NCI-H146 (cell line): Measurements from ENCODE around the gene IPO4.
A peak's percentile ranks its signal among the peaks of the same experiment; 100 is the strongest.

ENCODE experiments used
- DNase-seq: peaks from one replicate; lab custom pipeline; 2025; lab: John Stamatoyannopoulos, UW

IPO4 gene

DNA sequence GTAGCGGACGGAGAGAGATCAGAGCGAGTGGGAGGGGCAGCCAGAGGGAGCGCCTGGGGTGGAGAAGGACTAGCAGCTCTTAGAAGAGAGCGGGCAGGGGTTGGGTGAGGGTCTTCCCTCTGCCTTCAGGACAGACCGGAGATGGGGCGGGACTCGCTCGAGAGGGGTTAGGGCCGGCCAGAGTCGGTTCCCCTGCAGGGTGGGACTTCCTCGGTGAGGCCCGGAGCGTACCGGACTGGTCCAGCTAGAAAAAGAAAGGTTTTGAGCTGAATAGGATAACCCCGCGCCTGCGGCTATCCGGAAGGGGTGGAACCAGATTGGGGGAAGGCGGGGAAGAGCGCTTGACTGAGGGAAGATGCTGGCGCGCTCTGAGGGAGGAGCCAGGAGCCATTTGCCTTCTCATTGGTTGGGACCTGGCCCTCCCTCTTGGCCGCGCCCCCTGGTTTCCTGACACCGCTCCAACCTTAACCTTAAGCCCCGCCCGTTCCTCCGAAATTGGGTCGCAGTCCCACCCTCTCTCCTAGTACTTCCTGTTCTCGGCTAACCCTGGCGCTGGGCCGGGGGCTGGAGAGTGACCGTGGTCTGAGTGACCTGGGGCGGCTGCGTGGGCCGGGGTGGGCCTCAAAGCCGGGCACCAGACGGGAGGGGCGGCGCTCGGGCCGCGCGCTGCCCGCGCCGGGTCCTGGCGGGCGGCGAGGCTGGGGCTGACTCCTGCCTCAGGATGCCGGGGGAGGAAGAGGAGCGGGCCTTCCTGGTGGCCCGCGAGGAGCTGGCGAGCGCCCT lies 41.4 kb downstream of the IPO4 start, which contains the start of gene RNF31:
TSS of gene RNF31 (plus strand) at position 521 of the 783 bp plus-strand sequence. CDS start at position 722, 201 bp downstream.
- peak; percentile 99 for DNase-seq

DNA sequence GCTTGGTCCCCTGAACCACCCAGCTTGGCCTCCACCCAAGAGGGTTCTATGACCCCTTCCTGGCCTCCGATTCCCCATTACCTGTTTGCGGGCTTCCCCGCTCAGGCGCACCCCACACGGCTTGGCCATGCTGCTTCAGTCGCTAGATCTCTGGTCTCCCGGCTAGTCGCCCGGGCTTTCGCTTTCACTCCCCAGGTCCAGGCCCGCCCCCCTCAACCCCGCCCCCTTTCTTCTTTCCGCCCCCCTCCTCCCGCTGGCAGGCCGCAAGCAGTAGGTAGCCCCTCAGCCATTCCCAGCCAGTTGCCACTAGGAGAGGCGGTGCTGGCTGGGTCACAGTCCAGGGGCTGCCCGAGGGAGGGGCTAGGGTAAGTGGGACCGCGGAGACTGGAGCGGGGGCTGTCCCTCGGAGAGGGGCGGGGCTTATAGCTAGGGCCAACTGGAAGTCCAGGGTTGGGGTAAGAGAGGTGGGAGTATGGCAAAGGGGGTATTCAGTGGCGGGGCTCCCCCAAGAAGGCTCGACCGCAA lies 42.1 kb downstream of the IPO4 start, which contains the start of gene PSME2:
TSS of gene PSME2 (minus strand) at position 158 of the 525 bp plus-strand sequence. CDS start at position 129, 29 bp downstream.
- peak; percentile 99 for DNase-seq

DNA sequence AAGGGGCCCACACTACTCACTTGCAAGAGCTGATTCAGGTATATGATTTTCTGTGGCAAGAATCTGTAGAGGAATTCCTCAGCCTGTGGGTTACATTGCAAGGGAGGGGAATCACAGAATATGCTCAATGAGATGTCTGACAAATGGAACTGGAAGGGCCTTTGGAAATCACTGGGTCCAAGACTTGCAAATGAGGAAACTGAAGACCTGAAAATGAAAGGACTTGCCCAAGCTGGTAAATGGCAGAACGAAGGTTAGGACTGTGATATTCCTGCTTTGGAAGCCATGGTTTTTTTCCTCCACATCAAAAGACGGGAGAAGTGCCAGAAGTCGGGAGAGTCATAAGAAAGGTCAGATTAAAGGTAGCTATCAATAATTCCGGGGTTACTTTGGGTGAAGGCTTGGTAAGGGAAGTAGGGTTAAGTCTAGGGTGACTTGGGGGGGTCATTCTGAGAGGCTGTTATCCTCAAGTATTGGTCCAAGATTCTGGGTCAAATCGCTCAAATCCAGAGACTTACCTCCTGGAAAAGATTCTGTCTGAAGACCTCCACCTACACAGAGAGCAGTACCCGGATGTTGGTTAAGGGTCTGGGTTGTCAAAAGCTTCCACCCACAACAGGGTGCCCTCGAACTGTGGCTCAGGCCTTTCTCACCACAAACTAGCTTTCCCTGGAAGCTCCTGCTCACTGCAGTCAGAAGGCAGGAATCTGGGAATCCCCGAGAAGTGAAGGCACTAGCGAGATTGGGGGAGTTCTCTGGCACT lies 42.7 kb downstream of the IPO4 start:
- DNase-seq, result peak; percentile 46

DNA sequence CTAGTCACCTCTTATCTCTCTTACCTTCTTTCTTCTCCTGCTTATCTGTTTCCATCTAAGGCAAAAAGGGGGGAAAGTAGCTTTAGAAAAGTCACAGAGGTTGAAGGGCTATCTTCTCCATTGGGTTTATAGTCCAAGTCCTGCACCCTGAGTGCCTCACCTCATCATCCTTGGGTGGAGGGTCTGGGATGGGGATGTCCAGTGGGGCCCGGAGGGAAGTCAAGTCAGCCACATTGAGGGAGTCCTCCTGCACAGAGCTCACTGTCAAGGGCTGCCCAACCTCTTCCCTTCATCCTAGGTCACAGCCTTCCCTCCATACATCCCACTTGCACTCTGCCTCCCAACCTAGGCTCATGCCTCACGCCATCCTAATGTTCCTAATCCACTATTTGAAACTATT lies 43.4 kb downstream of the IPO4 start:
- no peak for DNase-seq

DNA sequence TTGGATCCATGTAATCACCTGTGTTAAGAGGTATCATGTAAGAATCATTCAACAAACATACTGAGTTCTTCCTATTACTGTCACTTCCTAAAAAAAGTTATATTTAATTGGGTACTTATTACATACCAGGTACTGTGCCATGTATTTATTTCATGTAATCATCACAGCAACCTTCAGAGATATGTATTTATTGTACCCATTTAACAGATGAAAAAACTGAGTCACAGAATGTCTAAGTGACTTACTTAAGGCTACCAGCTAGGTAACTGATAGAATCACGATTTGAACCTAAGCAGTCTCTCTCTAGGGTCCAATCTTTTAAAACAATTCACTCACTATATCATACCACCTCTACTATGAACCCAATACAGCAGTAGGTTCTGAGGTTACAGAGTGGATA lies 44.2 kb downstream of the IPO4 start:
- no peak for DNase-seq

DNA sequence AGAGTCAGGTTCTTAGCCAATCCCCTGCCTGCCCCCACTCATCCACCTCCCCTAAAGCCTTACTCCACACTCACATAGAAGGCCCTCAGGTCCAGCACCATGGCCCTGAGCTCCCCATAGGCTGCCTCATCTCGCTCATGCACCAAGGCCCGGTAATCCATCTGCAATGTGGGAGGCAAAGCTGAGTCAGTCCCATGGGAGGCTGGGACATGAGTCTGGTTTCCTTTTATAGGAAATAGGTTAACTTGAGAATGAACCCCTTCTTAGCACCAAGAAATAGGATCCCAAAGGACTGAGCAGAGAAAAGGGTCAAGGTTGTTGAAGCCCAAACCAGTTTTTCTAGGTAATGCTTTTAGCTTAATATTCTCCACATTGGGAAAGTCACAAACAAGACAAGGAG lies 45.1 kb downstream of the IPO4 start:
- no peak for DNase-seq

DNA sequence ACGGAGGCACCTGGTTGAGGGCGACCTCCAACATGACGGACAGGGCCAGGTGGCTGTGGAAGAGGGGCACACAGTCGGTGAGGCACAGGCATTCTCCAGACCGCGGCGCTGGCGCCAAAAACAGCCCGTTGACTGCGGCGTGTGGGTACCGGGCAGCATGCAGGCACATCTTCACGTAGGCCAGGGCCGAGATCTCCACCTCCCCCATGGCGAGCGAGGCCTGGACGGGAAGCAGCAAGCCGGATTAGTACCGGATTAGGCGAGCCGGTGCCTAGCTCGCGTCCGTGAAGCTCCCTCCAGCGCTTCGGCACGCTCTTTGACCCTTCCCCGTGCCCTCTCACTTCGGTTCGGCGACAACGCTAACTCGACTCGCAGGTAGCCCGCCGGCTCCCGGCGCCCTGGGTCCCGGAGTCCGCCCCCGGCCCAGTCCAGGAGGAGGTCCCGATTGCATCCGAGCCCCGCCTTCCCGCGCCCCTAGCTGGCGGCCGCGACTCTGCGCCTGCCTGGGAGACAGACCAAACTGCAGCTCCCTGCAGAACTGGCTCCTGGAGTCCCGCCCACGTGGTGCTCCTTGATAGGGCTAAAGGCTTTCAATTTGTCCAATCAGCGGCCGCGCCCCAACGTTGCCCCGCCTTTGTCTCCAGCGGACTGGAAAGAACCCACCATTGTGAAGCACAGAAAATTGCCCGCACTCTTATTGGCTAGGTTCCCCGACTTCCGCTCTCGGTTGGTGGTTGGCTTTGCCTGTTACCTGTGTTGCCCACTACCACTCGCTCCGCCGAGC lies 47.3 kb downstream of the IPO4 start, which contains the start of gene EMC9:
TSS of gene EMC9 (minus strand) at position 495 of the 784 bp plus-strand sequence. CDS start at position 208, 287 bp downstream.
- peak; percentile 100 for DNase-seq

DNA sequence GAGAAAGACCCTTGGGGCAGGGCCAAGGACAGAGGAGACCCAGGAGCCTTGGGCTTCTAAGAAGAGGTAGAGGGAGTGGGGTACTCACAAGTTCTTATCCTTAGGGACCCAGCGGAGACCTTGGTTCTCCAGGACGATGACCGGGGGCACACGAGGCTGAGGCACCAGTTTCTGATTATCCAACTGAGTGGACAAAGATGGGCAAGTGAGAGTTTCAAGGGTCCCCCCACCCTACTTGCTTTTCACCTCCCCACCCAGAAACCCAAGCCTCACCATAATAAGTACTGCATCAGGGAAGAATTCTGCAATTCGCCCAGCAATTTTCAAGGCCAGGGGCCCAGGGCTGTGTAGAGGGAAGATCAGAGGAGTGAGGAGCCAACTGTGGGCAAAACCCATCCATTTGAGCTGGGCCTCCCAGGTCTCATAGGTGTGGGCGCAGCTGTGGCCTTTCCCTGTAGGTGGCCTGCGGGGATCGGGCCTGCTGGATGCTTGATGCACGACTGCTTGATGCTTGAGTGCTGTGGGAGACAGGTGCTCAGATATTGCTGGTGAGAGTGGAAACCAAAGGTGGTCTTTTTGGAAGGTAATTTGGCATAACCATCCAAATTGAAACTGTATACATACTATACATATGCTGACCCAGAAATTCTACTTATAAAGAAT lies 49.2 kb downstream of the IPO4 start:
- DNase-seq, result no peak

DNA sequence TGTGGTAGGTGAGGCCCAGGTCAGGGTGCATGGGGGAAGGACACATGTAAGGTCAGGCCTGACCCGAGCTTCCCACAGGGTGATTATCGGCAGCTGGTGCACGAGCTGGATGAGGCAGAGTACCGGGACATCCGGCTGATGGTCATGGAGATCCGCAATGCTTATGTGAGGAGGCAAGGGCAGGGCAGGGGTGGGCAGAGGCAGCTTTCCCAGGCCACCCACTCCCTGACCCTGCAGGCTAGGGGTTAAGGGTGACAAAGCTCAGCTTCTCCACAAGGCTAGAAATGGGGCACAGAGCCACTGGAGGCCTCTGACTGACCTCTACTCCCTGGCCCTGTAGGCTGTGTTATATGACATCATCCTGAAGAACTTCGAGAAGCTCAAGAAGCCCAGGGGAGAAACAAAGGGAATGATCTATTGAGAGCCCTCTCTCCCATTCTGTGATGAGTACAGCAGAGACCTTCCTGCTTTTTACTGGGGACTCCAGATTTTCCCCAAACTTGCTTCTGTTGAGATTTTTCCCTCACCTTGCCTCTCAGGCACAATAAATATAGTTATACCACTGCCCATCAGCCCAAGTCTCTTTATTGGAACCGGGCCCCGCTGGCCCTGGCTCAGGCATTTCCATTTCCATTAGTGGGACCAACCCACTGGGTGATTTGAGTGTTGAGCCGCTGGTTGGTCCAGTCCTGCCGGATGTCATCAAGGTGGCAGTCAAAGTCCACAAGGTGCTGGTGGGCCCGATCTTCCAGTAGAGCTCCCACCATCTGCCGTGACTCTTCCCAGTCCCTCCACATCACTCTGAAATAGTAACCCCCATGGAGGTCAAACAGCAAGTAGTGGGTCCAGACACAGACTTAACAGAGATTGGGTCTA lies 50.0 kb downstream of the IPO4 start:
- DNase-seq, result no peak

DNA sequence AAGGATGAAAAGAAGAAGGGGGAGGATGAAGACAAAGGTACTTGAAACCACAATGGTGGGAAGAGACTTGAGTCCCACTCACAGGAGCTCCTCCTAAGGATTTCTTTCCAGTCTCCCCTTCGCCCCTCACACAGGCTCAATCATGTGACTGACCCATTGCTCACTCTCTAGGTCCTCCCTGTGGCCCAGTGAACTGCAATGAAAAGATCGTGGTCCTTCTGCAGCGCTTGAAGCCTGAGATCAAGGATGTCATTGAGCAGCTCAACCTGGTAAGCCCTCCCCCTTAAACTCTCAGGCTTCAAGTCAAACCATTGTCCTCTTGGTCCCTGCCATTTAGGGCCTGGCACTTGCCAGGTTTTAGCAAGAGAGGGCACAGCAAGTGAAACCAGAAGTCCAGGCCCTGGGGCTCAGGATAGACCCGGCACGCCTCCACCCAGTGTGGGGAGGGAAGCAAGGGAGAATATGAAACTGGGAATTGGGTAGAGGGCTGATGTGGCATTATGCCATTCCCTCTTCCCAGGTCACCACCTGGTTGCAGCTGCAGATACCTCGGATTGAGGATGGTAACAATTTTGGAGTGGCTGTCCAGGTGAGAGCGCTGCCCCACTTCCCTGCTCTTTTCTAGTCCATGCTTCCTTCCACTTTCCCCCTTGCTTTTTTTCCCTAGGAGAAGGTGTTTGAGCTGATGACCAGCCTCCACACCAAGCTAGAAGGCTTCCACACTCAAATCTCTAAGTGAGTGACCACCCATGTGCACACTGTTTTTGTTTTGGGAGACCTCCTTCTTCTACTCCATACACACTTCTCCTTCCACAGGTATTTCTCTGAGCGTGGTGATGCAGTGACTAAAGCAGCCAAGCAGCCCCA lies 50.9 kb downstream of the IPO4 start:
- no peak for DNase-seq

DNA sequence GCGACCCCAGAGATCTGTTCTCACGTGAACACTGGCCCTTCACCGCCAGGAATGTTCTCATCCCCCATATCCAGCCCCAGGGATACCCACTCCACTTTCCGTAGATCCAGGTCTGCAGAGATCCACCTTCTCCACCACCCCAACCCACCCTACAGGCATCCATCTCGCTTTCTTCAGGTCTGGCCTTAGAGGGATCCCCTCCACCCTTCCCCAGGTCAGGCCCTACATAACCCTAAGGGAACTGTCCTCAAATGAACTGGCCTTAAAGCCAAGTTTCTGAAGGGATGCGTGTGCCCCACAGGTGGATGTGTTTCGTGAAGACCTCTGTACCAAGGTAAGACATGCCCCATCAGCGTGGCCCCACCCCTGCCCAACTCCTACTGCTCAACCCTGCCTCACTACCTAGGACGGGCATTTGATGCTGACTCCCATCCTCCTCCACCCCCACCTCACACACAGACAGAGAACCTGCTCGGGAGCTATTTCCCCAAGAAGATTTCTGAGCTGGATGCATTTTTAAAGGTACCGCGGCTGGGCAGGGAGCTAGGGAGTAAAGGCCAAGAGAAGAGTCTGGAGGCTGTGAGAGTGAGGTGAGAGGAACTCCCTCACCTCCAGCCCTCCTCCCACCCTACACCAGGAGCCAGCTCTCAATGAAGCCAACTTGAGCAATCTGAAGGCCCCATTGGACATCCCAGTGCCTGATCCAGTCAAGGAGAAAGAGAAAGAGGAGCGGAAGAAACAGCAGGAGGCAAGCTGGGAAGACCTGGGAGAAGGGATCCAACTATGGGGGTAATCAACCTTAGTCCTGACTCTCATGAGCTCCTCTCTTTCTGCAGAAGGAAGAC lies 51.7 kb downstream of the IPO4 start:
- no peak for DNase-seq

DNA sequence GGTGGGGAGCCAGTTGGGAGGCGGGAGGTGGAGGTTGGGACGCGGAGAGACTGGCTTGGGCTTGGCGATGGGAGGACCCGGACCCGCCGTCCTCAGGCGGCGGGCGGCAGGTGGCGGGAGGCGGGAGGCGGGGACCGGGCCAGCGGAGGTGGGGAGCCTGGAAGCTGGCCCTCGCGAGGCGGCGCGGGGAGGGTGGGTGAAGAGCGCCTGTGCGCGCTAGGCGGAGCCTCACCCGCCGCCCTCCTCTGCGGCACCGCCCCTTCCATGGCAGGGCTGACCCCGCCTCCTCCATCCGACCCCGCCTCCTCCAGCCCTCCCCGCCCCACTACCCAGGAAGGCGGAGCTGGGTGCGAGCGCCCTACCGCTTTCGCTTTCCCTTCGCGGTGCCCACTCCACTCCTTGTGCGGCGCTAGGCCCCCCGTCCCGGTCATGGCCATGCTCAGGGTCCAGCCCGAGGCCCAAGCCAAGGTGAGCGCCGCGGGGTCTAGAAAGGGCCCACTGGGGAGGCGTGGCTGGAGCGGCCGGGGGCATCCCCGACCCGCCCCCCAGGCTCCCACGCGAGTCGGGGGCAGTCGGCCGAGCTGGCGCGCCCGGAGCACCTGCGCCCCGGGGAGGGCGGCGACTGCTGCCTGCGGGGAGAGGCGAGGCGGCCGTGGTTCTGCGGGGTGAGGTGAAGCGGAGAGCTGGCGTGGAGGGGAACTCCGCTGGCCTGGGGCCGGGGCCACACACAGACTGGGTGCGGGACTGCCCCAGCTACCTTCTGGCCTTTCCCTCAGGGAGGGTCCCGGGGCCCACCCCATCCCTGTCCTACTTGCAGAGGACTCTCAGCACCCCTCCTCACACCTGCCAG lies 52.6 kb downstream of the IPO4 start, which contains the start of gene PSME1:
TSS of gene PSME1 (plus strand) at position 361 of the 850 bp plus-strand sequence. CDS start at position 430, 69 bp downstream.
- DNase-seq, result peak; percentile 92

DNA sequence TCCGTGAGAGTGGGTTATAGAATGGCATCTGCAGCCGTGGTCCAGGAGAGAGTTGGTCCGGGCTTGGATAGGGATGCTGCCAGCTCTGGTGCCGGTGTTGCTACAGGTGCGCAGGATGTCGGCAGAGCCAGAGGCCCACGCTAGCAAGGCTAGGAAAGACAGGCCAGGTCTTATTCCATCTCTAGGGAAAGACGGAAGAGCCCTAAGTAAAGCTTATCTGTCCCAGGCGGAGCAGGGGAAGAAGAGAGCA lies 53.1 kb downstream of the IPO4 start:
- DNase-seq, result no peak

DNA sequence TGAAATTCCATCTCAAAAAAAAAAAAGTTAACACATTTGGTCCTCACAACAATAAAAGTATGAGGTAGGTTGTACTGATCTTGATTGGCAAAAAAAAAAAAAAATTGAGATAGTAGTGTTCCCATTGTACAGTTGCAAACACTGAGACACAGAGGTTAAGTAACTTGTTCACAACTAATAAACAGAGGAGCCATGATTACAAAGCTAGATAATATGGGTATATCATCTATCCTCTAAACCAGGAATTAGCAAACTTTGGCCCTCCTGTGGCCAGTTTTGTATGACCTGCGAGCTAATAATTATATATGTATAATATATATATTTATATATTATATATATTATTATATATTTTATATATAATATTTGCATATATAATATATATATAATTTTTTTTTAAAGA lies 54.9 kb downstream of the IPO4 start:
- no peak for DNase-seq

DNA sequence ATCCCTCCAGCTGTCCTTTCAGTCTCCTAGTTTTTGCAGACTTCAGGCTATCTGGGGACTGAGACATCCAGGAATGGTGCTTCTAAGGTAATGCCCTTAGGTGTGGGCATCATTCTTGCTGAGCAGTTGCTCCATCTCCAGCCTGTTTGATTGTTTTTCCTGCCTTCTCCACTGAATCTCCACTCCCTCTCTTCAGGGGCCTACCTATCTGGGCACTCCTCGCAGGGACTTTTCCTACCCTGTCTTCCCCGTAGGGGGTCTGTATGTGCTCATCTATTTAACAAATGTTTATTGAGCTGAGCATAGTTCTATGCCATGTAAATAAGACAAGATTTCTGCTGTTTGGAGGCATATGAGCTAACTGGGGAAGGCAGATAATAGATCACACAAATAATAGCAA lies 55.6 kb downstream of the IPO4 start:
- DNase-seq, result no peak

DNA sequence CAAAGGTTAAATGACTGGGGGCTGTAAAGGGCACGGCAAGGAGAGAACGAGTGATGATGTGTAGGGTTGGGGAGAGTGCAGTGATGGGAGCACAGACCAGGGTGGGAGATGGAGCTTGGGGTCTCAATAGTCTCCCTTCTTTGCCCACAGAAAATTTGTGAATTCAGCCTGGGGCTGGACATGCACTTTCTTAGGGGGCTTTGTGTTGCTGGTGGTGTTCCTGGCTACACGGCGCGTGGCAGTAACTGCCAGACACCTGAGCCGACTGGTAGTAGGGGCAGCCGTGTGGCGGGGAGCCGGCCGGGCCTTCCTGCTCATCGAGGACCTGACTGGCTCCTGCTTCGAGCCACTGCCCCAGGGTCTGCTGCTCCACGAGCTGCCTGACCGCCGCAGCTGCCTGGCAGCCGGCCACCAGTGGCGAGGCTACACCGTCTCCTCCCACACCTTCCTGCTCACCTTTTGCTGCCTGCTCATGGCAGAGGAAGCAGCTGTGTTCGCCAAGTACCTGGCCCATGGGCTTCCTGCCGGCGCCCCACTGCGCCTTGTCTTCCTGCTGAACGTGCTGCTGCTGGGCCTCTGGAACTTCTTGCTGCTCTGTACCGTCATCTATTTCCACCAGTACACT lies 56.4 kb downstream of the IPO4 start:
- peak; percentile 82 for DNase-seq

DNA sequence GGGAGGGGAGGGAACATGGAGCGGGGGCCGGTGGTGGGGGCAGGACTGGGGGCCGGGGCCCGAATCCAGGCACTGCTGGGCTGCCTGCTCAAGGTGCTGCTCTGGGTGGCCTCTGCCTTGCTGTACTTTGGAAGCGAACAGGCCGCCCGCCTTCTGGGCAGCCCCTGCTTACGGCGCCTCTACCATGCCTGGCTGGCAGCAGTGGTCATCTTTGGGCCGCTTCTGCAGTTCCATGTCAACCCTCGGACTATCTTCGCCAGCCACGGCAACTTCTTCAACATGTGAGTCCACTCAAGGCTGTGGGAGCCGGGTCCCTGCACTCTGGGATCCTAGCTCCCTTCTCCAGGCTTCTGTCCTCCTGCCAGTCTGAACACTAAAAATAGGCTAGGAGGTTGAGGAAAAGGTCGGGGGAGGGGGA lies 57.1 kb downstream of the IPO4 start:
- DNase-seq, result no peak
